T-helper 1 cell treated with Interleukin-12 subunit alpha and Interleukin-12 subunit beta and Interleukin-4 antibody, amounts not matched to agents 30 ng/mL and 1 ng/mL, for 36 hours (primary cell): ENCODE results near the gene ZNF610. TPM values are rescaled to one million over a fixed set of nuclear protein-coding genes. Genes with fewer than 3 reads are reported as not detected.
"Not testable (repeated sequence)": the region's sequence is repeated elsewhere in the genome, so short reads cannot be mapped to it uniquely, and the experiment has no call there.

ENCODE experiments used
- intact Hi-C: fragments of 100-400 bp; cut with micrococcal nuclease; formaldehyde crosslinking; loops from one replicate; pipeline ENCODE4 v1.15.1; 2024
- total RNA-seq: library from RNA; stranded (reverse); gene quantifications from 2 replicates; pipeline ENCODE4 v1.2.3, GENCODE V29; 2022

The ZNF610 gene
- 0.39 and 0.73 TPM in 2 replicates for total RNA-seq

DNA sequence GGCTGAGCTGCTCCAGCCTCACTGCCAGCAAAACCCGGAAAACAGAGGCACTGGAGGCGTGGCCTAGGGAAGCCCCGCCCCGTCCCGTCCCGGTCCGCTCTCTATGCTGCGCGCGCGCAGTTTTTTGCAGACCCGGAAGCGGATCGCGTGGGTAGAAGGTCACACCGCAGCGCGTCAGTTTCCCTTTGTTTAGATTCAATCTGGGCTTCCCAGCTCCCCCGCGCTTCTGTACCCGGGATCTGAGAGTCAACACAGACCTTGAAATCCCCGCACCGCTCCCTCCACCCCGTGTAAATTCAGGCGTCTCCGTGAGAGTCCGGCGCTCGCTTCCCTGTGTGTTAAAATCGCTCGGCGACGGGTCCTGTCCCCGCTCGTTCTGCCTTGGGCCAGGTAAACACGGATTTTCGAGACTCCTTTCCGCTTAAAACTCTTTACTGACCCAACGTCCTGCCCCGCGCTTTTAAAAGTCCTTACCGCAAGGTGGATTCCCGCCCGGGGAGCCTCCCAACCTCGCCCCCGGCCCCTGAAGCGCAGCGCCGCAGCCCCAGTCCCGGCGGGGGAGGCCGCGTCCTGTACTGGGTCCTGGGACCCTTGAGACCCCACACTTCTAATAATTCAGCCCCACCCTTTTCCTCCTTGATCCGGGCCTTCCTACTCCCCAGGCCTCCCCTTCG is at the start of gene ZNF610:
Gene ZNF610 (plus strand): TSS at position 127 of the 674 bp plus-strand sequence. CDS start 12,930 bp downstream, outside the sequence.
- intact Hi-C loops: loop anchor here (1.0 to 2.0 kb wide), 7 partner anchors 33 to 302 kb away; partner anchors contain the start of genes ZNF480, ZNF528, ZNF701 and ZNF766

GRCh38 chr19:52286256-52286655 is 49.8 kb upstream of the ZNF610 start:
- intact Hi-C loops: no loop called here

GRCh38 chr19:52291781-52292180 is 44.3 kb upstream of the ZNF610 start:
- intact Hi-C loops: loop anchor here (10.0 kb wide), 1 partner anchor 1173 kb away; the partner anchor contains the start of gene ZNF813

- intact Hi-C loops: loop anchor here (10.0 kb wide), 1 partner anchor 1172 kb away; the partner anchor contains the start of gene ZNF813
Observed at GRCh38 chr19:52292946-52293345, 43.1 kb upstream of the ZNF610 start.

DNA sequence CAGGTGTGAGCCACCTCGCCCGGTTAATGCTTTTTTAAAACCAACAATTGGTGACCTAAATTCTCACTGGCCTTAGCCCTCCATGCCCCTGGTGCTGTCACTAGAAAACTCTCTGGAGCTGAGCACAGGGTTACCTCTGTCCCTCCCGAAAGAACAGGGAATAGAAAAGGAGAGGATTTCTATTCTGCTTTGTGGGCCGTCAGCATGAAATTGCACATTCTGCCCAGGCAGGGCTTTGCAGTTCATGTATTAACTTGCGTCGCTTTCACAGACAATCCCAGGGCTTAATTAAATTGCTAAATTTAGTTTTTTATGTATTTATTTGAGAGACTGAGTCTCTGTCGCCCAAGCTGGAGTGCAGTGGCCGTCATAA is 39.7 kb upstream of the ZNF610 start:
- intact Hi-C loops: loop anchor here (1.0 to 10.0 kb wide), 8 partner anchors 74 to 1168 kb away; partner anchors contain the start of genes ZNF600, ZNF701, ZNF808 and ZNF813

DNA sequence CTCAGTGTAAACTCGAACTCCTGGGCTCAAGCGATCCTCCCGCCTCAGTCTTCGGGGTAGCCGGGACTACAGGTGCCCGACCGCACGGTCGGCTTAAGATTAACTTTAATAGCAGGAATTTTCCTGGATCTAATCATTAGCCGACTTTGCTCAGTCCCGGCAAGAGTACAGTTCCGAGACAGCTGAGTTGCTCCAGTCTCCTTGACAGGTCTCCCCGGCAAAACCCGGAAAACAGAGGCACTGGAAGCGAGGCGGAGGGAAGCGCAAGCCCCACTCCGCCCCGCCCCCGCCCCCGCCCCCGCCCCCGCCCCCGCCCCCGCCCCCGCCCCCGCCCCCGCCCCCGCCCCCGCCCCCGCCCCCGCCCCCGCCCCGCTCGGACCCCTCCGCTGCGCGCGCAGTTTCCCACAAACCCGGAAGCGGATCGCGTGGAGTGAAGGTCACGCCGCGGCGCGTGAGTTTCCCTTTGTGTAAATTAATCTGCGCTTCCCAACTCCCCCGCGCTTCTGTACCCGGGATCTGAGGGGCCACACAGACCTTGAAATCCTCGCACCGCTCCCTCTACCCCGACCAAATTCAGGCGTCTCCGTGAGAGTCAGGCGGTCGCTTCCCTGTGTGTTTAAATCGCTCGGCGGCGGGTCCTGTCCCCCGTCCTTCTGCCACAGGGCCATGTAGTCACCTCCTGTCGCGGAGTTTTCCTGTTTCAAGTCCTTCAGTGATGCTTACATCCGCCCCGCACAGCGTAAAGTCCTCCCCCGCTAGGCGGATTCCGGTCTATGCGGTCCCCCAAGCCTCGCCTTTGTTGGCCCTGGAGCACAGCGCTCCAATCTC is 39.1 kb upstream of the ZNF610 start, which contains the start of gene ZNF480:
Gene ZNF480 (plus strand): TSS at position 397 of the 828 bp plus-strand sequence. CDS start 3,244 bp downstream, outside the sequence.
- intact Hi-C loops: loop anchor here (1.0 to 10.0 kb wide), 15 partner anchors 28 to 1168 kb away; partner anchors contain the start of genes ZNF600, ZNF610, ZNF616 and ZNF701

GRCh38 chr19:52297601-52298364 is 38.3 kb upstream of the ZNF610 start:
- intact Hi-C loops: loop anchor here (1.0 to 10.0 kb wide), 13 partner anchors 28 to 1167 kb away; partner anchors contain the start of genes ZNF600, ZNF610, ZNF616 and ZNF766

DNA sequence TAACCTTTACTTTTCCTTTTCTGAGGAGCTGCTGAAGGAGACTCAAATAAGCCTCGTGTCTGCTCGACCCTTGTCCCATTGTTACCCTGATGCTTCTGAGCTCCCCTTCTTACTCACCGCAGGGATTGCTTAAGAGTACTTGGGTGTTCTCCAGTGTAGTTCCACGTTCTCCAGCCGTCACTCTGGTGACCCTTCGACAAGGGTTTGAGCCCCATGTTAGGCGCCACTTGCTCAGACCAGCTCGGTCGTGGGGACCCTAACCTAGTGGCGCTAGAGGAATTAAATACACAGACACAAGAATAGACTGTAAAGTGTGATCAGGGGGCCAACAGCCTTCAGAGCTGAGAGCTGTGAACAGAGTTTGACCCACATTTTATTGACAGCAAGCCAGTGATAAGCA is 28.8 kb upstream of the ZNF610 start:
- intact Hi-C loops: no loop called here

GRCh38 chr19:52322429-52322828 is 13.6 kb upstream of the ZNF610 start:
- intact Hi-C loops: no loop called here

- intact Hi-C loops: no loop called here
Observed at GRCh38 chr19:52331757-52332156, 4.3 kb upstream of the ZNF610 start.

DNA sequence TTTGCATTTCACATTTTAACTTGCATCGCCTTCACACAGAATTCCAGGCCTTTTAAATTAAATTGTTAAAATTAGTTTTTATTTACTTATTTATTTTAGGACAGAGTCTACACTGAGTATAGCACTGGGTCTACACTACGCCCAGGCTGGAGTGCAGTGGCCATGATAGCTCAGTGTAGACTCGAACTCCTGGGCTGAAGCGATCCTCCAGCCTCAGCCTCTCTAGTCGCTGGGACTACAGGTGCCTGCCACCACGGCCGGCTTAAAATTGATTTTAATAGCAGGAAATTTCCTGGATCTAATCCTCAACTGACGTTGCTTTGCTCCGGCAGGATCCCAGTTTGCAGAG is 301 bp upstream of the ZNF610 start:
- intact Hi-C loops: loop anchor here (1.0 to 2.0 kb wide), 7 partner anchors 34 to 303 kb away; partner anchors contain the start of genes ZNF480, ZNF528, ZNF701 and ZNF766

- intact Hi-C loops: loop anchor here (1.0 to 2.0 kb wide), 7 partner anchors 32 to 301 kb away; partner anchors contain the start of genes ZNF480, ZNF528, ZNF701 and ZNF766
Observed at GRCh38 chr19:52336791-52337381, 843 bp downstream of the ZNF610 start.

DNA sequence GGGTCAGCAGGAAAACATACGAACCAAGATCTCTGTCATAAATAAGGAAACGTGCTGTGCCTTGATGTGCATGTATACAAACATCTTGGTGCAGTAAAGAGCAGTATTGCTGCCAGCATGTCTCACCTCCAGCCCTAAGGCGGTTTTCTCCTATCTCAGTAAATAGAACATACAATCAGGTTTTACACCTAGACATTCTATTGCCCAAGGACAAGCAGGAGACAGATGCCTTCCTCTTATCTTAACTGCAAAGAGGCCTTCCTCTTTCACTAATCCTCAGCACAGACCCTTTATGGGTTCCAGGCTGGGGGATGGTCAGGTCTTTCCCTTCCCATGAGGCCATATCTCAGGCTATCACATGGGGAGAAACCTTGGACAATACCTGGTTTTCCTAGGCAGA is 3.0 kb downstream of the ZNF610 start:
- intact Hi-C loops: not testable (repeated sequence)

GRCh38 chr19:52343548-52343947 is 7.5 kb downstream of the ZNF610 start:
- intact Hi-C loops: loop anchor here (1.0 kb wide), 1 partner anchor 405 kb away; no protein-coding TSS in a partner anchor

DNA sequence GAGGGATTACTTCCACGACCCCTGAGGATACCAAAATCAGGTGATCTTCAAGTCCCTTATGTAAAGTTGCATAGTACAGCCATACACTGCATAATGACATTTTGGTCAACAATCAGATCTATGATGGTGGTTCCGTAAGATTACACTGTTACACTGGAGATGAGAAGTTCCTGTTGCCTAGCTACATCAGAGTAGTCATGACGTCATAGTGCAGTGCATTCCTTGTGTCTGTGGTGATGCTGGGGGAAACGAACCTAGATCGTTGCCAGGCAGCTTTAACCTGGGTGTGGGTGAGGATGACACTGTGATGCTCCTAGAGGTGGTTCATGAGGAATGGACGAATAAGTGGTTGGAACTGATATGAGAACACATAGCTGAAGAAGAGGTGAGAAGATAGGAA is 9.1 kb downstream of the ZNF610 start:
- intact Hi-C loops: no loop called here

GRCh38 chr19:52351512-52351911 is 15.5 kb downstream of the ZNF610 start:
- intact Hi-C loops: no loop called here

DNA sequence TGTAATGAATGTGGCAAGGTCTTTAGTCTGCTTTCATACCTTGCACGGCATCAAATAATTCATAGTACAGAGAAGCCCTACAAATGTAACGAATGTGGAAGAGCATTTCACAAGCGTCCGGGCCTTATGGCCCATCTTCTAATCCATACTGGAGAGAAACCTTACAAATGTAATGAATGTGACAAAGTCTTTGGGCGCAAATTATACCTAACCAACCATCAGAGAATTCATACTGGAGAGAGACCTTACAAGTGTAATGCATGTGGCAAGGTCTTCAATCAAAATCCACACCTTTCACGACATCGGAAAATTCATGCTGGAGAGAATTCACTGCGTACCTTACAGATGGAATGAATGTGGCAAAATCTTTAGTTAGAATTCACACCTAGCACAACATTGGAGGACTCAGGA is 30.4 kb downstream of the ZNF610 start:
- intact Hi-C loops: no loop called here

DNA sequence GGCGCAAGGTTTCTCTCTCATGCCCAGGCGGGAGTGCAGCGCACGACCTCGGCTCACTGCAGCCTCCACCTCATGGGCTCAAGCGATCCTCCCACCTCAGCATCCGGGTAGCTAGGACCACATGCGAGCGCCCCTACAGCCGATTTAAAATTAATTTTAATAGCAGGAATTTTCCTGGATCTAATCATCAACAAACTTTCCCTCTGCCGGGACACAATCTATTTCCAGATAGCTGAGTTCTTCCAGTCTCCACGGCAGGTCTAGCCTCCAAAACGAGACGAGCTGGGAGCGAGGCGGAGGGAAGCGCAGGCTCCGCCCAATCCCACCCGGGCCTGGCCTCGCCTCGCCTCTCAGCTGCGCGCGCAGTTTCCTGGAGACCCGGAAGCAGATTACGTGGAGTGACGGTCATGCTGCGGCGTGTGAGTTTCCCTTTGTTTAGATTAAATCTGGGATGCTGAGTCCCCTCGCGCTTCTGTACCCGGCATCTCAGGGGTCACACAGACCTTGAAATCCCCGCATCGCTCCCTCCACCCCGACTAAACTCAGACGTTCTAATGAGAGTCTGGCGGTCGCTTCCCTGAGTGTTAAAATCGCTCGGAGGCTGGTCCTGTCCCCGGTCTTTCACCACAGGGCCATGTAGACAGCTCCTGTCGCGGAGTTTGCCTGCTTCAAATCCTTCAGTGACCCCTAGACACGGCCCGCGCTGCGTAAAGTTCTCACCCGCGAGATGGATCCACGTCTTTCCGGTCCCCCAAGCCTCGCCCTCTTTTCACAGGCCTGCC is 33.7 kb downstream of the ZNF610 start, which contains the start of gene ZNF880:
Gene ZNF880 (plus strand): TSS at position 365 of the 782 bp plus-strand sequence. CDS start 43 bp downstream, at position 408.
- intact Hi-C loops: loop anchor here (1.0 to 2.0 kb wide), 4 partner anchors 28 to 201 kb away; partner anchors contain the start of genes ZNF480, ZNF528, ZNF610 and ZNF701

GRCh38 chr19:52370341-52370710 is 34.3 kb downstream of the ZNF610 start:
- intact Hi-C loops: loop anchor here (2.0 kb wide), 1 partner anchor 74 kb away; the partner anchor contains the start of gene ZNF480
